Measurements from ENCODE around the gene BLM. TPM values are rescaled to one million over a fixed set of nuclear protein-coding genes. Genes with fewer than 3 reads are reported as not detected.

BLM gene
- total RNA-seq, 2 donors from 2014 or later: 19.3 to 26.7 TPM

GRCh38 chr15:90864507-90864906, 147.4 kb downstream of the BLM start:
- no peak for TF ChIP-seq CTCF (IDR thresholded peaks at IDR 0.05)
- no peaks in the 10 kb centered on the region for H3K36me3 ChIP-seq
- no peak for DNase-seq (ENCODE audit: low spot score)
- H3K27me3 ChIP-seq: no peaks in the 10 kb centered on the region
- H3K27ac ChIP-seq: no peak overlapping the region
- no peak overlapping the region for H3K4me3 ChIP-seq
- H3K4me1 ChIP-seq: peaks cover 0 to 40% of the 10 kb centered on the region in 2 donors
- no peaks in the 10 kb centered on the region for H3K9me3 ChIP-seq

- H3K36me3 ChIP-seq: no peaks in the 10 kb centered on the region
- no peaks in the 10 kb centered on the region for H3K27me3 ChIP-seq
- no peak overlapping the region for H3K4me3 ChIP-seq
- H3K27ac ChIP-seq: no peak overlapping the region
- TF ChIP-seq CTCF (IDR thresholded peaks at IDR 0.05): no peak
- H3K9me3 ChIP-seq: no peaks in the 10 kb centered on the region
- peaks cover 0 to 42% of the 10 kb centered on the region in 2 donors for H3K4me1 ChIP-seq
- DNase-seq (ENCODE audit: low spot score): no peak
Measured at GRCh38 chr15:90865702-90866101, 148.6 kb downstream of the BLM start.

Other genes with a start within 250 kb of the BLM start
- 10 to 100 TPM; 26.4 to 32.5 TPM for gene CRTC3, start 187.4 kb upstream of the BLM start, total RNA-seq
- gene FURIN, start 151.2 kb downstream of the BLM start, total RNA-seq: 10 to 100 TPM; 57.1 to 82.8 TPM
- gene FES, start 167.2 kb downstream of the BLM start, total RNA-seq: 10 to 100 TPM in 1 of 2 donors, 1 to 10 TPM in 1; 9.3 to 14.9 TPM
- gene MAN2A2, start 186.0 kb downstream of the BLM start, total RNA-seq: 10 to 100 TPM; 41.7 to 42.3 TPM
- 10 to 100 TPM; 14.9 to 17.9 TPM for gene HDDC3, start 215.2 kb downstream of the BLM start, total RNA-seq
- 10 to 100 TPM; 17.4 to 19.0 TPM for gene UNC45A, start 217.9 kb downstream of the BLM start, total RNA-seq
- 1 to 10 TPM; 6.8 to 9.5 TPM for gene RCCD1, start 237.5 kb downstream of the BLM start, total RNA-seq

Data from right atrium auricular region (tissue), 2 donors.